CD4-positive, alpha-beta T cell (primary cell): ENCODE results near the gene SNUPN. TPM values are rescaled to one million over a fixed set of nuclear protein-coding genes. Genes with fewer than 3 reads are reported as not detected.
A peak's percentile ranks its signal among the peaks of the same experiment; 100 is the strongest.

ENCODE experiments used
- ATAC-seq: fragments of 200-7000 bp; cut with Tn5 transposase; one replicate; pipeline ENCODE4 v1.10.0; 2022; ENCODE audit warnings: mild to moderate bottlenecking; ENCODE audit not compliant: poor library complexity
- CTCF ChIA-PET: fragments of 350-600 bp; sonication (Branson Sonifier 250); formaldehyde crosslinking; loops from one replicate; lab custom pipeline; 2021; ENCODE audit warnings: antibody characterized with exemption, inconsistent platforms; lab: Charles Lee
- POLR2A ChIA-PET: fragments of 350-600 bp; sonication (Branson Sonifier 250); formaldehyde crosslinking; loops from one replicate; lab custom pipeline; 2021; ENCODE audit warnings: antibody characterized with exemption, inconsistent platforms; lab: Charles Lee
- DNase-seq, 14 experiments: peaks; one replicate each; pipeline ENCODE4 v3.0.0-alpha.2; 2013 to 2020; ENCODE audit warnings: mixed read lengths in 2 of 14
- H3K27ac ChIP-seq, 2 donors: one replicate each; pipeline versions ENCODE4 v1.5.1 to v1.7.0; 2013; ENCODE audit warnings: low read length in 2 of 2, low read depth in 1 of 2, mild to moderate bottlenecking in 1 of 2
- H3K27me3 ChIP-seq, 2 experiments: 1 replicate in 1 of 2; 2 replicates in 1 of 2; pipeline versions ENCODE4 v1.6.1 to v1.7.0; 2013; ENCODE audit warnings: low read length in 2 of 2, control low read depth in 1 of 2, mild to moderate bottlenecking in 1 of 2, moderate library complexity in 1 of 2; ENCODE audit not compliant: insufficient read depth in 2 of 2, control insufficient read depth in 1 of 2
- H3K36me3 ChIP-seq: one replicate; pipeline ENCODE4 v1.6.1; 2013; ENCODE audit warnings: low read length, control low read depth; ENCODE audit not compliant: insufficient read depth
- H3K4me1 ChIP-seq: one replicate; pipeline ENCODE4 v1.6.1; 2013; ENCODE audit warnings: low read length, control low read depth; ENCODE audit not compliant: insufficient read depth
- H3K4me3 ChIP-seq: one replicate; pipeline ENCODE4 v1.5.1; 2013; ENCODE audit warnings: mild to moderate bottlenecking, low read length, moderate library complexity
- H3K9me3 ChIP-seq, 2 experiments: 1 replicate in 1 of 2; 2 replicates in 1 of 2; pipeline versions ENCODE4 v1.6.1 to v1.7.0; 2013; ENCODE audit warnings: low read length in 2 of 2, mild to moderate bottlenecking in 2 of 2, control low read depth in 1 of 2, moderate library complexity in 1 of 2; ENCODE audit not compliant: control insufficient read depth in 1 of 2, insufficient read depth in 1 of 2
- H3K27ac Mint-ChIP-seq: one replicate; pipeline ENCODE4 v1.8.0; 2020; ENCODE audit warnings: mixed read lengths
- H3K27me3 Mint-ChIP-seq: one replicate; pipeline ENCODE4 v1.8.0; 2021; ENCODE audit warnings: mixed read lengths
- H3K36me3 Mint-ChIP-seq: one replicate; pipeline ENCODE4 v1.8.0; 2021; ENCODE audit warnings: low read depth, mixed read lengths
- H3K4me1 Mint-ChIP-seq: one replicate; pipeline ENCODE4 v1.8.0; 2021; ENCODE audit warnings: low read depth, mixed read lengths
- H3K4me3 Mint-ChIP-seq: one replicate; pipeline ENCODE4 v1.8.0; 2020; ENCODE audit warnings: mild to moderate bottlenecking, mixed read lengths
- H3K9me3 Mint-ChIP-seq: one replicate; pipeline ENCODE4 v1.8.0; 2020; ENCODE audit warnings: mixed read lengths
- intact Hi-C, 2 experiments: fragments of 100-400 bp; cut with DNase I in 1 of 2; cut with micrococcal nuclease in 1 of 2; formaldehyde crosslinking; loops; one replicate each; pipeline versions ENCODE4 v1.15.1 to v1.9.0; 2023 to 2025; cut with DNase I, micrococcal nuclease
- total RNA-seq, 174 experiments: library from RNA in 2 of 174; stranded (reverse) in 2 of 174; gene quantifications; one replicate each; pipeline ENCODE4 v1.2.3 and lab custom pipeline; 2021 to 2026
- TF ChIP-seq, protein P1 (sequence below): fragments of 200-600 bp; IDR thresholded peaks from one replicate; pipeline ENCODE4 v1.8.0; 2022; ENCODE audit warnings: antibody characterized with exemption, mild to moderate bottlenecking

Gene SNUPN
- total RNA-seq, 2 experiments from 2014 or later: 10.0 to 11.6 TPM

DNA sequence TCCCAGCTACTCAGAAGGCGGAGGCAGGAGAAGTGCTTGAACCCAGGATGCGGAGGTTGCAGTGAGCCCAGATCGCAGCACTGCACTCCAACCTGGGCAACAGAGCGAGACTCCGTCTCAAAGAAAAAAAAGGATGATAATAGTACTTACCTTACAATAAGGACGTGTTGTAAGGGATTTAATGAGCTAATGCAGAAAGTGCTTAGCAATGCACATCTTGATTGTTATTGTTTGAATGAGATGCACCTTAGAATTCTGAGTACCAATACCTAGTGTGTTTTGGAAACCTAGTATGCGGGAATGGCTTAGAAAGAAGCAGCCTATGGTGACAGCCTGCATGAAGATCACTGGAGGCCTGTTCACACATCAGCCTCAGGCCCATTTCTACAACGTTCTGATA lies 19.5 kb downstream of the SNUPN start:
- intact Hi-C loops: loop anchor here in 1 of 2 experiments (2.0 kb wide), 2 partner anchors 19 to 27 kb away; partner anchors contain the start of genes PTPN9 and SNUPN
- POLR2A ChIA-PET: interaction anchor here (0.6 to 3.5 kb wide), 8 partner anchors 8 to 238 kb away, joined by 3 to 54 read pairs (median 19); partner anchors contain the start of genes IMP3, MAN2C1, PTPN9 and SIN3A
- peaks cover 45% of the 10 kb centered on the region for H3K4me1 Mint-ChIP-seq
- DNase-seq (no peak), ATAC-seq (no peak)
- peaks cover 48% of the 10 kb centered on the region for H3K4me1 ChIP-seq
- peak overlapping the region; percentile 76 for H3K27ac Mint-ChIP-seq
- H3K27me3 Mint-ChIP-seq: no peaks in the 10 kb centered on the region
- CTCF ChIA-PET: interaction anchor here (1.4 to 1.7 kb wide), 2 partner anchors 8 to 35 kb away, joined by 4 read pairs; no protein-coding TSS in a partner anchor
- TF ChIP-seq, protein P1, sequence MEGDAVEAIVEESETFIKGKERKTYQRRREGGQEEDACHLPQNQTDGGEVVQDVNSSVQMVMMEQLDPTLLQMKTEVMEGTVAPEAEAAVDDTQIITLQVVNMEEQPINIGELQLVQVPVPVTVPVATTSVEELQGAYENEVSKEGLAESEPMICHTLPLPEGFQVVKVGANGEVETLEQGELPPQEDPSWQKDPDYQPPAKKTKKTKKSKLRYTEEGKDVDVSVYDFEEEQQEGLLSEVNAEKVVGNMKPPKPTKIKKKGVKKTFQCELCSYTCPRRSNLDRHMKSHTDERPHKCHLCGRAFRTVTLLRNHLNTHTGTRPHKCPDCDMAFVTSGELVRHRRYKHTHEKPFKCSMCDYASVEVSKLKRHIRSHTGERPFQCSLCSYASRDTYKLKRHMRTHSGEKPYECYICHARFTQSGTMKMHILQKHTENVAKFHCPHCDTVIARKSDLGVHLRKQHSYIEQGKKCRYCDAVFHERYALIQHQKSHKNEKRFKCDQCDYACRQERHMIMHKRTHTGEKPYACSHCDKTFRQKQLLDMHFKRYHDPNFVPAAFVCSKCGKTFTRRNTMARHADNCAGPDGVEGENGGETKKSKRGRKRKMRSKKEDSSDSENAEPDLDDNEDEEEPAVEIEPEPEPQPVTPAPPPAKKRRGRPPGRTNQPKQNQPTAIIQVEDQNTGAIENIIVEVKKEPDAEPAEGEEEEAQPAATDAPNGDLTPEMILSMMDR: no peak
- peak overlapping the region; percentile 68 for H3K4me3 Mint-ChIP-seq
- H3K36me3 Mint-ChIP-seq: peaks cover 59% of the 10 kb centered on the region
- no peaks in the 10 kb centered on the region for H3K27me3 ChIP-seq
- no peaks in the 10 kb centered on the region for H3K9me3 ChIP-seq
- peak overlapping the region; percentile 34 for H3K4me3 ChIP-seq
- H3K27ac ChIP-seq: peak overlapping the region; percentile 44 to 63
- H3K36me3 ChIP-seq: peaks cover 31% of the 10 kb centered on the region
- H3K9me3 Mint-ChIP-seq: no peaks in the 10 kb centered on the region

DNA sequence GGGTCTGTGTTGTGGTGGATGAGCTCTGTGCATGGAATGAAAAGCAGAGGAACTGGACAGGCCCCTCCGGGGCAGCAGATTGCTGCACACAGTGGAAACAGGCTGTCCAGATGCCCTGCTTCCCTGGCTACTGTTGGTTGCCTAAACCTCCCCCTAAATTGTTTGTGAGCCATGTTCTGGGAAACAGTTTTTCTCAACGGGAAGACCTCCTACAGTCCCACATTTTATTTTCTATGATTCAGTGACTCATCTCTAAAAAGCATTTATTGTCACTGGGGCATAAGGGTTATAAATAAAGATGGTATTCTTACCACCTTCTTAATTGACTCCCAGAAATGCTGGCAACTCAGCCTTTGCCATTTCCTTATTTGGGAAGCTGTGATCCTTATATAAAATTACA lies 26.1 kb downstream of the SNUPN start:
- ATAC-seq: no peak
- H3K27me3 Mint-ChIP-seq: no peaks in the 10 kb centered on the region
- no peak overlapping the region for H3K27ac ChIP-seq
- no peak overlapping the region for H3K27ac Mint-ChIP-seq
- TF ChIP-seq, protein P1: no peak
- H3K27me3 ChIP-seq: no peaks in the 10 kb centered on the region
- intact Hi-C loops: no loop called here
- H3K4me3 ChIP-seq: no peak overlapping the region
- CTCF ChIA-PET: interaction anchor here (2.3 kb wide), 1 partner anchor 41 kb away, joined by 8 read pairs; the partner anchor contains the start of gene IMP3
- no peak for DNase-seq
- peaks cover 74% of the 10 kb centered on the region for H3K36me3 Mint-ChIP-seq
- H3K9me3 ChIP-seq: no peaks in the 10 kb centered on the region
- H3K4me3 Mint-ChIP-seq: no peak overlapping the region
- H3K9me3 Mint-ChIP-seq: no peaks in the 10 kb centered on the region
- POLR2A ChIA-PET: no interaction called here
- peaks cover 21% of the 10 kb centered on the region for H3K4me1 ChIP-seq
- peaks cover 19% of the 10 kb centered on the region for H3K4me1 Mint-ChIP-seq
- peaks cover 58% of the 10 kb centered on the region for H3K36me3 ChIP-seq

DNA sequence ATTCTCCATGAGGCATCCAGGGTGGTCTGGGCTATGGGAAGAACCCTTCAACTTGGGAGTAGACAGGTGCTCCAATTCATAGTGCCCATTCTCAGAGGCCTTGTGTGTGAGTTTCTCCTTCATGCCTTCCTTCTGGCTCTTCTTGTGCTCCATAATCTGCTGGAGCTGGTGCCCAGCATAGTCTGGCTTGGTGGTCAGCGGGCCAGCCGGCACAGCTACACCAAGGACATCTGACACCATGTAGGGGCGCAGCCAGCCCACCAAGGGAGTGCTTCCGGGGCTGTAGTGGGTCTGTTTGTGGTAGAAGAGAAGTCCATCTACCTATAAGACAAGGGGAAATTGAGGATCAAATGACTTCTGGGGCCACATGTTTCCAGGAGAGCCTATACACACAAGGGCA lies 27.2 kb downstream of the SNUPN start:
- POLR2A ChIA-PET: interaction anchor here (1.0 to 1.5 kb wide), 5 partner anchors 8 to 231 kb away, joined by 3 to 9 read pairs (median 4); partner anchors contain the start of genes IMP3 and SNX33
- H3K36me3 ChIP-seq: peaks cover 57% of the 10 kb centered on the region
- H3K27ac Mint-ChIP-seq: no peak overlapping the region
- intact Hi-C loops: no loop called here
- ATAC-seq (no peak), DNase-seq (no peak)
- H3K27me3 Mint-ChIP-seq: no peaks in the 10 kb centered on the region
- no peaks in the 10 kb centered on the region for H3K9me3 ChIP-seq
- H3K36me3 Mint-ChIP-seq: peaks cover 71% of the 10 kb centered on the region
- H3K27me3 ChIP-seq: no peaks in the 10 kb centered on the region
- no peaks in the 10 kb centered on the region for H3K9me3 Mint-ChIP-seq
- TF ChIP-seq, protein P1: no peak
- CTCF ChIA-PET: interaction anchor here (0.7 to 2.3 kb wide), 6 partner anchors 8 to 44 kb away, joined by 3 to 12 read pairs (median 4); partner anchors contain the start of genes IMP3 and PTPN9
- peaks cover 19% of the 10 kb centered on the region for H3K4me1 Mint-ChIP-seq
- peaks cover 17% of the 10 kb centered on the region for H3K4me1 ChIP-seq
- H3K27ac ChIP-seq: no peak overlapping the region
- no peak overlapping the region for H3K4me3 ChIP-seq
- H3K4me3 Mint-ChIP-seq: no peak overlapping the region
